GM18870 (cell line): ENCODE results near the gene PGBD2.
"Not testable (repeated sequence)": the region's sequence is repeated elsewhere in the genome, so short reads cannot be mapped to it uniquely, and the experiment has no call there.

Experiments
- ATAC-seq: cut with Tn5 transposase; IDR thresholded peaks from one replicate; pipeline ENCODE4 v1.9.1; 2021; ENCODE audit warnings: moderate library complexity; ENCODE audit not compliant: unreplicated experiment

The PGBD2 gene

GRCh38 chr1:248924696-248925532, 18.9 kb downstream of the PGBD2 start:
- peak; percentile 97 for ATAC-seq

GRCh38 chr1:248925859-248926258, 19.8 kb downstream of the PGBD2 start:
- ATAC-seq = not testable (repeated sequence)

GRCh38 chr1:248926401-248927182, 20.6 kb downstream of the PGBD2 start:
- no peak for ATAC-seq

GRCh38 chr1:248927283-248927682, 21.2 kb downstream of the PGBD2 start:
- ATAC-seq = not testable (repeated sequence)

- not testable (repeated sequence) for ATAC-seq
These were observed 22.1 kb downstream of the PGBD2 start for GRCh38 chr1:248928122-248928521.

GRCh38 chr1:248930037-248930436, 24.0 kb downstream of the PGBD2 start:
- not testable (repeated sequence) for ATAC-seq

- ATAC-seq = not testable (repeated sequence)
These were observed 32.3 kb downstream of the PGBD2 start for GRCh38 chr1:248938173-248938809.

- not testable (repeated sequence) for ATAC-seq
These were observed 38.3 kb downstream of the PGBD2 start for GRCh38 chr1:248944134-248944999.

- ATAC-seq = not testable (repeated sequence)
These were observed 39.0 kb downstream of the PGBD2 start for GRCh38 chr1:248945000-248945423.

- ATAC-seq = not testable (repeated sequence)
These were observed 39.4 kb downstream of the PGBD2 start for GRCh38 chr1:248945453-248945852.

GRCh38 chr1:248945856-248946416, 39.9 kb downstream of the PGBD2 start:
- ATAC-seq = not testable (repeated sequence)
